ENCODE measurements around the gene KCNJ15.

The KCNJ15 gene

GRCh38 chr21:38297871-38298270, 41.1 kb downstream of the KCNJ15 start:
- Histone ChIP-seq H3K4me3 (ENCODE audit: low read depth, low read length) (no peak overlapping the region), H3K27ac (ENCODE audit: low read depth, low read length) (peak overlapping the region; percentile 96), H3K36me3 (ENCODE audit: insufficient read depth, low read length) (no peaks in the 10 kb centered on the region), H2AFZ (ENCODE audit: low read length, unreplicated experiment) (no peak overlapping the region), H3K27me3 (ENCODE audit: insufficient read depth, low read length) (no peaks in the 10 kb centered on the region), H3K4me1 (ENCODE audit: control insufficient read depth, insufficient read depth, low read length, unreplicated experiment) (peaks cover 84% of the 10 kb centered on the region), H3K79me2 (ENCODE audit: control insufficient read depth, insufficient read depth, low read length, unreplicated experiment) (no peaks in the 10 kb centered on the region)

GRCh38 chr21:38298832-38299231, 42.0 kb downstream of the KCNJ15 start:
- Histone ChIP-seq H3K36me3 (ENCODE audit: insufficient read depth, low read length) (no peaks in the 10 kb centered on the region), H3K4me3 (ENCODE audit: low read depth, low read length) (no peak overlapping the region), H3K4me1 (ENCODE audit: control insufficient read depth, insufficient read depth, low read length, unreplicated experiment) (peaks cover 83% of the 10 kb centered on the region), H3K27me3 (ENCODE audit: insufficient read depth, low read length) (no peaks in the 10 kb centered on the region), H3K27ac (ENCODE audit: low read depth, low read length) (no peak overlapping the region; the same call in 1 of the 2 replicates), H3K79me2 (ENCODE audit: control insufficient read depth, insufficient read depth, low read length, unreplicated experiment) (no peaks in the 10 kb centered on the region), H2AFZ (ENCODE audit: low read length, unreplicated experiment) (no peak overlapping the region)

- H3K36me3 ChIP-seq (ENCODE audit: insufficient read depth, low read length): no peaks in the 10 kb centered on the region
- peak overlapping the region; percentile 26 for H2AFZ ChIP-seq (ENCODE audit: low read length, unreplicated experiment)
- peak overlapping the region; percentile 50 for H3K27ac ChIP-seq (ENCODE audit: low read depth, low read length)
- no peak overlapping the region for H3K4me3 ChIP-seq (ENCODE audit: low read depth, low read length)
- peaks cover 78% of the 10 kb centered on the region for H3K4me1 ChIP-seq (ENCODE audit: control insufficient read depth, insufficient read depth, low read length, unreplicated experiment)
- no peaks in the 10 kb centered on the region for H3K27me3 ChIP-seq (ENCODE audit: insufficient read depth, low read length)
- H3K79me2 ChIP-seq (ENCODE audit: control insufficient read depth, insufficient read depth, low read length, unreplicated experiment): no peaks in the 10 kb centered on the region
Measured at GRCh38 chr21:38299671-38300070, 42.9 kb downstream of the KCNJ15 start.

- no peaks in the 10 kb centered on the region for H3K27me3 ChIP-seq (ENCODE audit: insufficient read depth, low read length)
- peaks cover 73% of the 10 kb centered on the region for H3K4me1 ChIP-seq (ENCODE audit: control insufficient read depth, insufficient read depth, low read length, unreplicated experiment)
- peak overlapping the region; percentile 1 for H3K4me3 ChIP-seq (ENCODE audit: low read depth, low read length)
- H3K36me3 ChIP-seq (ENCODE audit: insufficient read depth, low read length): no peaks in the 10 kb centered on the region
- H3K27ac ChIP-seq (ENCODE audit: low read depth, low read length): peak overlapping the region; percentile 50
- H3K79me2 ChIP-seq (ENCODE audit: control insufficient read depth, insufficient read depth, low read length, unreplicated experiment): no peaks in the 10 kb centered on the region
- peak overlapping the region; percentile 26 for H2AFZ ChIP-seq (ENCODE audit: low read length, unreplicated experiment)
Measured at GRCh38 chr21:38300141-38300578, 43.4 kb downstream of the KCNJ15 start.

GRCh38 chr21:38301321-38302214, 44.8 kb downstream of the KCNJ15 start:
- Histone ChIP-seq H3K4me1 (ENCODE audit: control insufficient read depth, insufficient read depth, low read length, unreplicated experiment) (peaks cover 74% of the 10 kb centered on the region), H3K36me3 (ENCODE audit: insufficient read depth, low read length) (no peaks in the 10 kb centered on the region), H3K27ac (ENCODE audit: low read depth, low read length) (peak overlapping the region; percentile 95), H3K27me3 (ENCODE audit: insufficient read depth, low read length) (no peaks in the 10 kb centered on the region), H3K4me3 (ENCODE audit: low read depth, low read length) (no peak overlapping the region), H3K79me2 (ENCODE audit: control insufficient read depth, insufficient read depth, low read length, unreplicated experiment) (no peaks in the 10 kb centered on the region), H2AFZ (ENCODE audit: low read length, unreplicated experiment) (no peak overlapping the region)

- no peak overlapping the region for H3K4me3 ChIP-seq (ENCODE audit: low read depth, low read length)
- H3K79me2 ChIP-seq (ENCODE audit: control insufficient read depth, insufficient read depth, low read length, unreplicated experiment): no peaks in the 10 kb centered on the region
- peak overlapping the region; percentile 95 for H3K27ac ChIP-seq (ENCODE audit: low read depth, low read length)
- peaks cover 65% of the 10 kb centered on the region for H3K4me1 ChIP-seq (ENCODE audit: control insufficient read depth, insufficient read depth, low read length, unreplicated experiment)
- H3K36me3 ChIP-seq (ENCODE audit: insufficient read depth, low read length): no peaks in the 10 kb centered on the region
- no peaks in the 10 kb centered on the region for H3K27me3 ChIP-seq (ENCODE audit: insufficient read depth, low read length)
- H2AFZ ChIP-seq (ENCODE audit: low read length, unreplicated experiment): no peak overlapping the region
Measured at GRCh38 chr21:38303300-38303699, 46.5 kb downstream of the KCNJ15 start.

DNA sequence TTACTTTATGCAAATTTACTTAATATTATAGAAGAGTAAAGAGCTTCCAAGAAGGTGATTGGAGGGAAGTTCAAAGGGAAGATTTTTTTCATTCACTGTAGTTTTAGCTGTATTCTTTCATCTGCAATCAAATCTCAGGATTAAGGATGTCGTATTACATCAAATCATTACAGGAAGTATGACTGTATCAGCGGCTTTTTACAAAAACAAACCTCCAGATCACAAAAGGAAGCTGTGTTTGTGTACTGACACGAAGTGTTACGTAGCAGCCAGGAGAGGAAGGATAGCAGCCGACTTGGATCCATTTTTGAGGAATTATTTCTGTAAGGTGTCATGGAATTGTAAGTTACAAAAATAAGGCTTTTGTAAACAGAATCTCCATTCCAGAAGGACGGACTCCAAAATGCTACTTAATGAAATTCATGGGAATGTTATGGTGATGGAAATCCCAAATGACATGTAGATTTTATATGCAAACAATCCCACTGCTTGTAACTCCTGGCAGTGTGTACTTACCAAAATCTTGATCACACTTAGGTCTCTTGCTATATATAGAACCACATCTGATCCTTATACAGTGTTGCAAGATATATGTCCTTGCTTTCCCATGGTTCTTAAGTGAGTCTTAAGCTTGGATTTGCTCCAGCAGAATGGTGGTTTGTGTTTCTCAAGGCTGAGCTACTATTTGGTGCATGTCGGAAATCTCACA, 49.8 kb downstream of the KCNJ15 start:
- Histone ChIP-seq H3K4me3 (ENCODE audit: low read depth, low read length) (peak overlapping the region; percentile 31), H2AFZ (ENCODE audit: low read length, unreplicated experiment) (no peak overlapping the region), H3K27me3 (ENCODE audit: insufficient read depth, low read length) (no peaks in the 10 kb centered on the region), H3K27ac (ENCODE audit: low read depth, low read length) (peak overlapping the region; percentile 98), H3K4me1 (ENCODE audit: control insufficient read depth, insufficient read depth, low read length, unreplicated experiment) (peaks cover 49% of the 10 kb centered on the region), H3K79me2 (ENCODE audit: control insufficient read depth, insufficient read depth, low read length, unreplicated experiment) (no peaks in the 10 kb centered on the region), H3K36me3 (ENCODE audit: insufficient read depth, low read length) (no peaks in the 10 kb centered on the region)

DNA sequence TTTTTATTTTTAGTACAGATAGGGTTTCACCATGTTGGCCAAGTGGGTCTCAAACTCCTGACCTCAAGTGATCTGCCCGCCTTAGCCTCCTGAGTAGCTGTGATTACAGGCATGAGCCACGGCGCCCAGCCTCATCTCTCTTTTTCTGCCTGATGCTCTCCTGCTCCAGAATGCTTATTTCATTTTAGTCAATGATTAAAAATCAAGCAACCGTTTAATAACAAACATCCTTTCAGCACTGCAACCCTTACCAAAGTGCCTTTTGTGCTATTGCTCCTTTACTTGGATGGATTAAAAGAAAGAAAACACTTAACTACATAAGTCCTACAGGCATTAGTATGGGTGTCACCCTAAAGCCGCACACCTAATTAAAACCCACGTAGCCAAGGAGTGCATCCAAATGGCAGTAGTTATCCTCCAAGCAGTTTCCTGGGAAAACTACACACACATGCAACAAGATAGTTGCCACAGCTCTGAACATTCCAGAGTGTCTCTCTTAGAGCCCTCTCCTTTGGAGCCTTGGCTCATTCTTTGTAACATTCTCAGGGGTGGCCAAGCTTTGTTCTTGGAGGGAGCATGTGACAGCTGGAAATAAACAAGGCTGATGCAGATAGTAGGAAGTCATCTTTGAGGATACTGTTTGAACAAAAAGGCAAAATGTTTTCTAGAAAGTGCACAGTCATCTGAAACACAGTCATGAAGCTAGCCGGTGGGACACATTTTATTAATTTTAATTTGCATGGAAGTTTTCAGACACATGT, 51.2 kb downstream of the KCNJ15 start:
- Histone ChIP-seq H3K27ac (ENCODE audit: low read depth, low read length) (peak overlapping the region; percentile 98), H3K4me1 (ENCODE audit: control insufficient read depth, insufficient read depth, low read length, unreplicated experiment) (peaks cover 39% of the 10 kb centered on the region), H3K79me2 (ENCODE audit: control insufficient read depth, insufficient read depth, low read length, unreplicated experiment) (no peaks in the 10 kb centered on the region), H2AFZ (ENCODE audit: low read length, unreplicated experiment) (no peak overlapping the region), H3K36me3 (ENCODE audit: insufficient read depth, low read length) (no peaks in the 10 kb centered on the region), H3K27me3 (ENCODE audit: insufficient read depth, low read length) (no peaks in the 10 kb centered on the region), H3K4me3 (ENCODE audit: low read depth, low read length) (no peak overlapping the region)

DNA sequence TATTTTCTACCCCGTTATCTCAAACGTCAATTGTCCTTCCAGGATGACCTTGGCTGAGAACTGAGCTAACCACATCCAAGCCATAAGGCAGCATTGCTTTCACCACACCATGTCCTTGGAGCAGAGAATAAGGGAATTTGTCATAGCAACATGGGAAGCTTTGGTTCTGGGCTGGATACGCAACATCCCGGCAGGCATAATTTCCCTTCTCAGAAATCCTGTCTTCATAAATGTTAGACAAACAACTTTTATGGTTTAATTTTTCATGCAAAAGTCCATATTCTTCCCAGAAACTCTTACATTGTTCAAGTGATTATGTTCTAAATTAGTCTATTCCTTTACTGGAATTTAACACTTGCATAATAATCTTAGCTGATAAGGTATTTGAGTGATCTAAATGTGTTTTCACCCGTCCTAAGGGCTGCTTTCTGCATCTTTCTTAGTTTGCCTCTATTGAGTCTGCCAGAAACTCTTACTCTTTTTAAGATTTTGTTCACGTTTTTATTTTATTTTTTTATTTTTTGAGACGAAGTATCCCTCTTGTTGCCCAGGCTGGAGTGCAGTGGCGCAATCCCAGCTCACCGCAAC, 51.8 kb downstream of the KCNJ15 start:
- no peak overlapping the region for H3K4me3 ChIP-seq (ENCODE audit: low read depth, low read length)
- H3K79me2 ChIP-seq (ENCODE audit: control insufficient read depth, insufficient read depth, low read length, unreplicated experiment): no peaks in the 10 kb centered on the region
- no peaks in the 10 kb centered on the region for H3K36me3 ChIP-seq (ENCODE audit: insufficient read depth, low read length)
- H3K4me1 ChIP-seq (ENCODE audit: control insufficient read depth, insufficient read depth, low read length, unreplicated experiment): peaks cover 34% of the 10 kb centered on the region
- H3K27ac ChIP-seq (ENCODE audit: low read depth, low read length): peak overlapping the region; percentile 98; the same call in 1 of the 2 replicates
- no peaks in the 10 kb centered on the region for H3K27me3 ChIP-seq (ENCODE audit: insufficient read depth, low read length)
- no peak overlapping the region for H2AFZ ChIP-seq (ENCODE audit: low read length, unreplicated experiment)

Measured in ACC112 (cell line).